HPDE6-E6E7 (cell line): Measurements from ENCODE around the gene CTNNA3.

Source experiments
- DNase-seq: peaks from one replicate; pipeline ENCODE4 v3.0.0; 2011; ENCODE audit warnings: missing footprints; ENCODE audit errors: extremely low spot score

Gene CTNNA3

DNA sequence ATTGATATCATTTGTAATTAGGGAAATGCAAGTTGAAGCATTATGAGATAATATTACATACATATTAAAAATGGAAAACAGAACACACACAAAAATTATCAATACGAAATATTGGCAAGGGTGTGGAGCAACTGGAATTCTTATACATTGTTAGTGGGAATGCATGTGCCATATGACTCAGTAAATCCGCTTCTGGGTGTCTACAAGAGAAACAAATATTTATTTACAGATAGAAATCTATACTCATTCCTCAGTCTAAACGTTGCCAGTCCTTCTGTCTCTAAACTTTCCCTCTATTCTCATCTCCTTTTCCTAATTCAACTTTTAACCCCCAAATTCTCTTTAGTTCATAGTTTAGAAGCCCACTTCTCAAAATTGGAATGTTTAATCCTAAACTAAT lies 940.5 kb downstream of the CTNNA3 start:
- DNase-seq: no peak

GRCh38 chr10:66752714-66753113 lies 943.3 kb downstream of the CTNNA3 start:
- no peak for DNase-seq

GRCh38 chr10:66748217-66748616 lies 947.8 kb downstream of the CTNNA3 start:
- DNase-seq: no peak

DNA sequence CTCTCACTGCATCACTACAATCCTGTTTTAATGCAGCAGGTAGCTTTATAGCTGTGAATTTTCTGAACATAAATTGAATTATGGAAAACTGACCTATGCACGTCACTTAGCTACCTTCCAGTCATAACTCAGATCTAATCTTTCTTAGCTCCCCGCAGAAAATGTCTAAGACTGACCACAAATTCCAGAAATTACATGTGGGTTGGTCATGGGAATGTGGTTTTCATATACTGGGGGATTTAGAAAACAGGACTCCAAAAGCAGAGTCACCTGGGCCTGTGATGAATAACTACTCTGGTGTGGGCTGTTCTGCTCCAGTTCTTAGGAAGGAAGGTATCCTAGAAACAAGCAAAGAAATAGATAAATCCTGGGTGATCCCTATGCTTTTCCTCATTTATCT lies 948.5 kb downstream of the CTNNA3 start:
- DNase-seq: peak; percentile 17

DNA sequence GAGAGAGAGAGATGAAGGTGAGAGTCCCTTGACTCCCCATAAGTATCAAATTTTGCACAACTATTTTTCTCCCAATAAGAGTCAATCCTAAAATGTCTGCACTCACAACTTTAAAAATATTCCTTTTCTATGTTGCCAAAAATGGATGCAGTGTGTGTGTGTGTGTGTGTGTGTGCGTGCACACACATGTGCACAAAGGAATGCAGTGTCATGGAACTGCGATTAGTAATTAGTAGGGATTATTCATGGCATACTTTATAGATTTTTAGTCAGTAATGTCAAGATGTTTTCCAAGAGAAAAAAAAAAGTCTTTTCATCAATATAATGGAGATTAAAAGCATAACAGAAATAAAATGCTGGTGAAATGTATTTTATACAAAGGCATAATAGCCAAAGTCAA lies 949.3 kb downstream of the CTNNA3 start:
- no peak for DNase-seq

GRCh38 chr10:66746246-66746645 lies 949.7 kb downstream of the CTNNA3 start:
- no peak for DNase-seq

DNA sequence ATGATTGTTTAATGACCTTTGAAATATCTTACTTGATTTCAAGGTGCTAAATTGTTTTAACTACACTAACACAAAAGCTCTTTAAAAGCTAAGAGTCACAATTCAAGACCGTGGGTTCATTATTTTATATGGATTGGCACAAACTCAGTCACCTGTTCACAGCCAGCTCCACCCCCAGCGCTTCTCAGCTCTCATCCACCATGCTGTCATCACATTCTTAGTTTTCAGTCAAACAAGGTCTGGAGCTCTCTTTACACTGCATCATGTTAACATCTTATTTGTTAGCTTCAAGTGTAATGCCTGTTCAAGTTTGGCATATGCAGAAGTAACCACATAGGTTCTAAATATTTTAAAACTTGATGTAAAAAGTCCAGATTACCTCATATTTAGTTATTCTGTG lies 951.1 kb downstream of the CTNNA3 start:
- DNase-seq: no peak

GRCh38 chr10:66737241-66737640 lies 958.8 kb downstream of the CTNNA3 start:
- no peak for DNase-seq

- no peak for DNase-seq
These were observed 972.2 kb downstream of the CTNNA3 start for GRCh38 chr10:66723608-66724400.

GRCh38 chr10:66719483-66719882 lies 976.5 kb downstream of the CTNNA3 start:
- DNase-seq: peak; percentile 27

DNA sequence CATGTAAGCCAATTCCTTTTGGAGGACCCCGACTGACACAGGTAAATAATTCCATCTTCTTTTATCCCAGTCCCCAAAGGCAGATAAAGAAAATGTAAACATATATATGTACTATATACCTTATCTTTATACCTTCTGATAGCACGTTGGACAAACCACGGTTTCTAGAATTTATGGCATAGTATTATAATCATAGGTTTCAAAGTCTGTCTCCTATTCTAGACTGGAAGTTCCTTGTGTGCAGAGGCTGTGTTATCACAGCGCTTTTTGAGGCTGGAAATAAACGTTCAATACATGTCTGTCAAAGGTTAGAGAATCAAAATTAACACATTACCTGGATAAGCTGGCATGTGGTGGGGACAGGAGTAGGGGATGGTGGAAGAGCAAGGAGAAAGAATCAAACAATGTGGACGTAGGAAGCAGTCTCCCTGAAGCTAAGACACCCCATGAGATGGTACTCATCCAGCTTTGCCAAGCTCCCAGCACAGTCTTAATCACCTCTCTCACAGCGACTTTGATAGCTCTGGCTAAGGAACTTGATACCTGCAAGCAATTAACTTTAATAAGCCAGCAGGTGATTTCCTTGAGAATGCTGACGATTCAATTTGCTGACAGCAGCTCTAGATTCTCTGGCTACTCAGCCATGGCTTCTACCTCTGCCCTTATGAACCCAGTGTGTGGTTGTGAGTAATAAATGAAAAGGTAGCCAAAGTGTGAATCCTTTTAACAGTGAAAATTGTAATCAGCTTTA lies 978.6 kb downstream of the CTNNA3 start:
- no peak for DNase-seq

- peak; percentile 4 for DNase-seq
These were observed 981.3 kb downstream of the CTNNA3 start for GRCh38 chr10:66714741-66715140.

GRCh38 chr10:66713387-66713786 lies 982.6 kb downstream of the CTNNA3 start:
- no peak for DNase-seq

DNA sequence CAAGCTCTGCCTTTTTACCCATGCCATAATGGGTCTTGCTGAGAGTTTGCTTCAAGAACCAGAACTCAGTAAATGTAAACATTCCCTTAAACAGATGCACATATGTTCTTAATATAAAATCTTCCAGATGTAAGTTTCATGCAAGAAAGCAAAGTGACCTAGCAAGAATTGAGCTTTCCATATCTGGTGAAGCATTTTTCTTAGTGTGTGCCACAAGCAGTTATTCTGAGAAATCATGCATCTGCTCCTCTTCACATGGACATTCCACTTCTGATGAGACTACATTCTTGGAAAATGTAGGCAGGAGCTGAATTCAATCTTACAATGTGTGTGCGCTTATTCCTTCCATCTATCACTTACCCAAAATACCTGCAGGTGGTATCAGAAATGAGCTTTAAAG lies 997.9 kb downstream of the CTNNA3 start:
- DNase-seq: no peak

- DNase-seq: peak; percentile 19
These were observed 1000.9 kb downstream of the CTNNA3 start for GRCh38 chr10:66695046-66695445.

DNA sequence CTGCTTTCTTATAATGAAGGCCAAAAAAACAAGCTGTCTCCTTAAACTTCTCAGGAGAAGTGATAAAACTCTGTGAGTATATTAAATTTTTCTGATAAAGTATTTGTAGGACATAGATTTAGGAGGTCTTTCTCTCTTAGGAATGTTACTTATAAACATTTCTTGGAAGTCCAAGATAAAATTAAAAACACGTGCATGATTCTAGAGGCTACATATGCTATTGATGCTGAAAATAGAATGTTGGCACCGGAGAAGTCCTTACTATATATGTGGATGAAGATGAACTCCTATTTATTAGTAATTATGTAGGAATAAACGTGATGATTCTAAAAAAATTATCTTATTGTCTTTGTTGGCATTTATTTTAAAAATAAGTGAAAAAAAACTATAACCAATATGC lies 1011.4 kb downstream of the CTNNA3 start:
- DNase-seq: no peak

GRCh38 chr10:66680886-66681285 lies 1015.1 kb downstream of the CTNNA3 start:
- DNase-seq: no peak

DNA sequence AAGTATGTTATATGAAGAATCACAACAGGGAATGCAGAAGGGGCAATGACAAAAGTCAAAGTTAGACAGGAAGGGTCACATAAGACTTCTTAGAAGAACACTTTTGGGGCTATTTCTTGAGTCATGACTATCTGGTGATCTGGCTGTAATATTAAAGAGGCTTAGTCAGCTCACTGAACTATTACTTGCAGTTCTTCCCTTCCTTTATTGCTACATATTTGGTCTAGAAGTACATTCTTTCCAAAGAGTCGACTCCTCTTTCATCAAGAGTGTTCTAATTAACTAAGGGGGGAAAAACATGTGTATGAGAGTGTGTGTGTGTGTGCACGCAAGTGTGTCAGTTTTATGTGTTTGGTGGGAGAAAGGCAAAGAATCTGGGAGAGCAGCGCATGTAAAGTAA lies 1017.5 kb downstream of the CTNNA3 start:
- DNase-seq: no peak

DNA sequence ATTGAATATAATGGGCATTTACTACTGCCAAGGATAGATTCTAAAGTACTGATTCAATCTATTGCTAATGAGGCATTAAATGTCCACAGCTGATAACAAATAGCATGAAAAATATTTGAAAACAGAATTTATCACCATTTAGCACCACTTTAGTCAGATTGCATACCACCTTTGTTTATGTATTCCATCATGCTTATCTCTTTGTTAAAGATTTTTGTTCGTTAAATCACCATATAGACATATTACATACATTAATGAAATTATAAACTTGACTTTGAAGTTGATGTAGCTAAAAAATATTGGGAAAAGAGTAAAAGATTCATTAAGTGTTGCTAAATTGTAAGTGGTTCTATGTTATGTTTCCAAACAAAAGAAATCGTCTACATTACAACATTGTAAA lies 1022.9 kb downstream of the CTNNA3 start:
- DNase-seq: no peak

GRCh38 chr10:66671562-66671961 lies 1024.4 kb downstream of the CTNNA3 start:
- no peak for DNase-seq

GRCh38 chr10:66671064-66671463 lies 1024.9 kb downstream of the CTNNA3 start:
- no peak for DNase-seq

DNA sequence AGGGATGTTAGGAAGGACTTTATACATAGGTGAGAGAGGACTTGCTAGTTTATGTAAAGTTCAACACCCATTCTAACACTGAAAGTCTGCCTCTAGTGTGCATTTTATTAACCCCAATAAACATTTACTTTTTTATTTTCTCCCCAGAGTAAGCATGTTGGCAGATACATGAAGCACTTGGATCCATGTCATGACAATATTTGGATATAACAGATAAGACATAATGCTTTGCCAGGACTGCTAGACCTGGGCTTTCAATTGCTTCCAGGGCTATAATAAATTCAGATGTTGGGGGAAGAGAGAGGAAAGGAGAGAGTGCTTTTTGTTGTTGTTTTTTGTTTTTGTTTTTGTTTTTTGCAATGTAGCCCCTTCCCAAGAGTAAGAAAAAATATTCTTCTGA lies 1039.5 kb downstream of the CTNNA3 start:
- DNase-seq: no peak

DNA sequence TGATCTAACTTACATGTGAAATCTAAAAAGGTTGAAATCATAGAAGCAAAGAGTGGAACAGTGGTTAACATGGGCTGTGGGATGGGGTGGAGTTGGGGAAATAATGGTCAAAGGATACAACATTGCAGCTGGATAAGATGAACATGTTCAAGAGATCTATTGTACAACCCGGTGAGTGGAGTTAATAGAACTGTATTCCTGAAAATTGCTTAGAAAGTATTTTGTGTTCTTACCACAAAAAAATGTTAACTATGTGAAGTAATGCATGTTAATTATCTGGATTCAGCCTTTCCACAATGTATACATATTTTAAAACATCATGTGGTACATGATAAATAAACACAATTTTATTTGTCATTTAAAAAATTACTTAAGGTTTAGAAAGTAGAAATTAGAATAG lies 1041.1 kb downstream of the CTNNA3 start:
- DNase-seq: no peak
